ENCODE results near the gene S100A14. TPM values are rescaled to one million over a fixed set of nuclear protein-coding genes. Genes with fewer than 3 reads are reported as not detected.
A peak's percentile ranks its signal among the peaks of the same experiment; 100 is the strongest.

S100A14 gene
- total RNA-seq, 1 donor from 2014 or later, result not detected

- Mint-ChIP-seq H3K27me3 (ENCODE audit: unreplicated experiment) (no peaks in the 10 kb centered on the region), H3K36me3 (ENCODE audit: unreplicated experiment) (peaks cover 10% of the 10 kb centered on the region), H3K9me3 (ENCODE audit: unreplicated experiment) (no peaks in the 10 kb centered on the region), H3K4me3 (ENCODE audit: unreplicated experiment) (no peak overlapping the region), H3K4me1 (ENCODE audit: unreplicated experiment) (peaks cover 82% of the 10 kb centered on the region), H3K27ac (ENCODE audit: unreplicated experiment) (peak overlapping the region; percentile 49)
- TF ChIP-seq, protein P1, sequence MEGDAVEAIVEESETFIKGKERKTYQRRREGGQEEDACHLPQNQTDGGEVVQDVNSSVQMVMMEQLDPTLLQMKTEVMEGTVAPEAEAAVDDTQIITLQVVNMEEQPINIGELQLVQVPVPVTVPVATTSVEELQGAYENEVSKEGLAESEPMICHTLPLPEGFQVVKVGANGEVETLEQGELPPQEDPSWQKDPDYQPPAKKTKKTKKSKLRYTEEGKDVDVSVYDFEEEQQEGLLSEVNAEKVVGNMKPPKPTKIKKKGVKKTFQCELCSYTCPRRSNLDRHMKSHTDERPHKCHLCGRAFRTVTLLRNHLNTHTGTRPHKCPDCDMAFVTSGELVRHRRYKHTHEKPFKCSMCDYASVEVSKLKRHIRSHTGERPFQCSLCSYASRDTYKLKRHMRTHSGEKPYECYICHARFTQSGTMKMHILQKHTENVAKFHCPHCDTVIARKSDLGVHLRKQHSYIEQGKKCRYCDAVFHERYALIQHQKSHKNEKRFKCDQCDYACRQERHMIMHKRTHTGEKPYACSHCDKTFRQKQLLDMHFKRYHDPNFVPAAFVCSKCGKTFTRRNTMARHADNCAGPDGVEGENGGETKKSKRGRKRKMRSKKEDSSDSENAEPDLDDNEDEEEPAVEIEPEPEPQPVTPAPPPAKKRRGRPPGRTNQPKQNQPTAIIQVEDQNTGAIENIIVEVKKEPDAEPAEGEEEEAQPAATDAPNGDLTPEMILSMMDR (IDR thresholded peaks at IDR 0.05), result no peak
- DNase-seq (ENCODE audit: extremely low spot score, unreplicated experiment), result no peak
Measured at GRCh38 chr1:153628638-153629342, 12.7 kb upstream of the S100A14 start.

DNA sequence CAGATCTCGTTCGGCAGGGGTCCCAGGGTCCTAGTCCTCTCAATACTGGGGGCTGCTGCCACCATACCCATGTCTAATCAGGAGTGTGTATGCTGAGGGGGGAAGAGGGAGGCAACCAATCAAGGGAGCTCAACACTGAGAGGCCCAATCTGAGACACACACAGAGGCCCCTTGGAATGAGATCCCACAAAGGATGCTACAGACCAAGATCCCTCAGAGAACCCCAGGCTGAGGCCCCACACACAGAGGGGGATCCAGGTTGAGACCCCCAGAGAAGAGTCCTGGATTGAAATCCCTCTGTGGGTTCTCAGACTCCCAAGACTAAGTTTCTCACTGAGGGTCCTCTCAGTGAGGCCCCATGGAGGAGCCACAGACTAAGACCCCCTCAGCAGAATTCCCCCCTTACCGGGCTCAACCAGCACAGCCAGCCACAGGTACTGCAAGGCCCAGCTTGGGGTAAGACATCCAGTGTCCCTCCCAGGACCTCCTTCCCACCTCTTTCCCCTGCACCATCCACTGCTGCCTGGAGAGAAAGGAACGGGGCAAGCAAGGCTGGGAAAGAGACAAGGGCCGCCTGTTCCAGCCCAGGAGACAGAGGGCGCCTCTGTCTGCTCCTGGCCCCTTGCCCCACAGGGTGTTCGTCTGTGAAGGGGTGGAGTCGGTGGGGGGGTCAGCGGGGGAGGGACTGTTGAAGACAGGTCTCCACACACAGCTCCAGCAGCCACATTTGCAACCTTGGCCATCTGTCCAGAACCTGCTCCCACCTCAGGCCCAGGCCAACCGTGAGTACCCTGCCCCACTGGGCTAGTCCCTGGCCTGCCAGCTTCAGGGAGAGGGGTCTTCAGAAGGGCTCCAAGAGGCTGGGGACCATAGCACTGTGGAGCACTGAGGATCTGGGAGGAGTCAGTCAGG lies 11.8 kb upstream of the S100A14 start, which contains the start of gene S100A1:
S100A1 (plus strand) TSS at position 720 of the 912 bp plus-strand sequence. CDS start 2,088 bp downstream, outside the sequence.
- H3K27ac Mint-ChIP-seq (ENCODE audit: unreplicated experiment), result peak within 1 kb of the TSS; percentile 98
- peaks cover 79% of the 10 kb centered on the region for H3K4me1 Mint-ChIP-seq (ENCODE audit: unreplicated experiment)
- H3K27me3 Mint-ChIP-seq (ENCODE audit: unreplicated experiment), result no peaks in the 10 kb centered on the region
- TF ChIP-seq, protein P1 (IDR thresholded peaks at IDR 0.05), result no peak
- peak within 1 kb of the TSS; percentile 87 for H3K4me3 Mint-ChIP-seq (ENCODE audit: unreplicated experiment)
- no peak for DNase-seq (ENCODE audit: extremely low spot score, unreplicated experiment)
- no peaks in the 10 kb centered on the region for H3K9me3 Mint-ChIP-seq (ENCODE audit: unreplicated experiment)
- H3K36me3 Mint-ChIP-seq (ENCODE audit: unreplicated experiment), result peaks cover 12% of the 10 kb centered on the region

DNA sequence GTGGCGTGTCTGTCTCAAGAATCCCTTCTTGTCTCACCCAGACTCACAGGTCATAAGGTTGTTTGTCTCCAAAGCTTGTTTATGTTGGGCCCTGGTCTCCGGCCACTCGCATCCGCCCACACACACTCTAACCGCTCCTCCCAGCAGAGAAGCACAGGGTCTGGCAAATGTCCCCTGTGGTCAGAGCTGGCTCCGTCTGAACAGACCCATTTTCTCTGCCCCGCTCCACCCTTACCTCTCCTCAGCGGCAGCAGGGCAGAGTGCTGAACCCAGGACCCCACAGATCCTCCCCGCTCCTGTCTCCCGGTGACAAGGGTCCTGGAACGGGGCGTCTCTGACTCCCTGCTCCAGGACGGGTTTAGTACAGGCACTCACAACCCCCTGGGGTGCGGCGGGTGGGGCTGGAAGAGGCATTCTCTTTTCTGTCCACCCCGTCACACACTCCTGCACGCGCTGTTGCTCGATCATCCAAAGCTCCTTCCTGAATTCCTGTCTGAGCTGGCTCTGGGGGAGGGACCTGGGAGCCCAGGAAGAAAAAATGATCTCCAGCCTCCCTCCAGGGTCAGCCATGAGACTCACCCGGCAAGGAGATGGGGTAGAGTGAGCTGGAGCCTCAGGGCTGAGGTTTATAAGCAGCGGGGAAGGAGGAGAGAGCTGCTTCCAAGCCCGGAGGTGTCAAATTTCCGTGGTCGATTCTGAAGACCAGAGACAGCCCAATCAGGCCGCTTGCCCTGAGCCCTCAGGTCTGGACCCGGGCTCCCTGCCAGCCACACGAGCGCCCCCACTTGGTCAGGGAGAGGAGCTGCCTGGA lies 11.0 kb upstream of the S100A14 start, which contains the start of gene S100A13:
S100A13 (minus strand) TSS at position 602 of the 811 bp plus-strand sequence. CDS start 1,033 bp downstream, outside the sequence.
- TF ChIP-seq, protein P1 (IDR thresholded peaks at IDR 0.05), result peak; percentile 82
- peak within 1 kb of the TSS; percentile 87 for H3K4me3 Mint-ChIP-seq (ENCODE audit: unreplicated experiment)
- H3K9me3 Mint-ChIP-seq (ENCODE audit: unreplicated experiment), result no peaks in the 10 kb centered on the region
- H3K36me3 Mint-ChIP-seq (ENCODE audit: unreplicated experiment), result peaks cover 15% of the 10 kb centered on the region
- DNase-seq (ENCODE audit: extremely low spot score, unreplicated experiment), result peak; percentile 94
- H3K4me1 Mint-ChIP-seq (ENCODE audit: unreplicated experiment), result peaks cover 79% of the 10 kb centered on the region
- peak within 1 kb of the TSS; percentile 98 for H3K27ac Mint-ChIP-seq (ENCODE audit: unreplicated experiment)
- H3K27me3 Mint-ChIP-seq (ENCODE audit: unreplicated experiment), result no peaks in the 10 kb centered on the region

- Mint-ChIP-seq H3K36me3 (ENCODE audit: unreplicated experiment) (peaks cover 18% of the 10 kb centered on the region), H3K9me3 (ENCODE audit: unreplicated experiment) (no peaks in the 10 kb centered on the region), H3K4me3 (ENCODE audit: unreplicated experiment) (peak overlapping the region; percentile 87), H3K27me3 (ENCODE audit: unreplicated experiment) (no peaks in the 10 kb centered on the region), H3K27ac (ENCODE audit: unreplicated experiment) (peak overlapping the region; percentile 98), H3K4me1 (ENCODE audit: unreplicated experiment) (peaks cover 76% of the 10 kb centered on the region)
- no peak for DNase-seq (ENCODE audit: extremely low spot score, unreplicated experiment)
- TF ChIP-seq, protein P1 (IDR thresholded peaks at IDR 0.05), result no peak
Measured at GRCh38 chr1:153626477-153626903, 10.4 kb upstream of the S100A14 start.

All from osteocyte (in vitro differentiated cells).